Stimulated activated CD8-positive, alpha-beta memory T cell treated with anti-CD3 and anti-CD28 coated beads, Interleukin-15, amount 100 ng/mL, for 48 hours (primary cell): ENCODE data around the gene BBS1.
A peak's percentile ranks its signal among the peaks of the same experiment; 100 is the strongest.
"Not testable (repeated sequence)": the region's sequence is repeated elsewhere in the genome, so short reads cannot be mapped to it uniquely, and the experiment has no call there.

Source experiments
- DNase-seq, 2 donors: peaks; one replicate each; pipeline ENCODE4 v3.0.0-alpha.2; 2020; ENCODE audit warnings: low read depth in 2 of 2

Gene BBS1

GRCh38 chr11:66570850-66571180 lies 60.4 kb downstream of the BBS1 start:
- DNase-seq: no peak

GRCh38 chr11:66579017-66579606 lies 68.7 kb downstream of the BBS1 start:
- DNase-seq: peak; percentile 56 to 74

GRCh38 chr11:66580803-66581202 lies 70.4 kb downstream of the BBS1 start:
- DNase-seq: no peak

- no peak for DNase-seq
Observed at GRCh38 chr11:66581261-66581660, 70.8 kb downstream of the BBS1 start.

GRCh38 chr11:66582565-66583147 lies 72.2 kb downstream of the BBS1 start:
- DNase-seq: not testable (repeated sequence)
